ENCODE data around the gene PINLYP. TPM values are rescaled to one million over a fixed set of nuclear protein-coding genes. Genes with fewer than 3 reads are reported as not detected.

Gene PINLYP
- total and polyA plus RNA-seq, 2 of the 13 experiments (the other 11 are each of a cell fraction or from before 2014, with no cell fraction given), result 0.21 to 0.24 TPM

GRCh38 chr19:43533546-43534304, 41.9 kb upstream of the PINLYP start (continued):
- TF ChIP-seq, protein P1, sequence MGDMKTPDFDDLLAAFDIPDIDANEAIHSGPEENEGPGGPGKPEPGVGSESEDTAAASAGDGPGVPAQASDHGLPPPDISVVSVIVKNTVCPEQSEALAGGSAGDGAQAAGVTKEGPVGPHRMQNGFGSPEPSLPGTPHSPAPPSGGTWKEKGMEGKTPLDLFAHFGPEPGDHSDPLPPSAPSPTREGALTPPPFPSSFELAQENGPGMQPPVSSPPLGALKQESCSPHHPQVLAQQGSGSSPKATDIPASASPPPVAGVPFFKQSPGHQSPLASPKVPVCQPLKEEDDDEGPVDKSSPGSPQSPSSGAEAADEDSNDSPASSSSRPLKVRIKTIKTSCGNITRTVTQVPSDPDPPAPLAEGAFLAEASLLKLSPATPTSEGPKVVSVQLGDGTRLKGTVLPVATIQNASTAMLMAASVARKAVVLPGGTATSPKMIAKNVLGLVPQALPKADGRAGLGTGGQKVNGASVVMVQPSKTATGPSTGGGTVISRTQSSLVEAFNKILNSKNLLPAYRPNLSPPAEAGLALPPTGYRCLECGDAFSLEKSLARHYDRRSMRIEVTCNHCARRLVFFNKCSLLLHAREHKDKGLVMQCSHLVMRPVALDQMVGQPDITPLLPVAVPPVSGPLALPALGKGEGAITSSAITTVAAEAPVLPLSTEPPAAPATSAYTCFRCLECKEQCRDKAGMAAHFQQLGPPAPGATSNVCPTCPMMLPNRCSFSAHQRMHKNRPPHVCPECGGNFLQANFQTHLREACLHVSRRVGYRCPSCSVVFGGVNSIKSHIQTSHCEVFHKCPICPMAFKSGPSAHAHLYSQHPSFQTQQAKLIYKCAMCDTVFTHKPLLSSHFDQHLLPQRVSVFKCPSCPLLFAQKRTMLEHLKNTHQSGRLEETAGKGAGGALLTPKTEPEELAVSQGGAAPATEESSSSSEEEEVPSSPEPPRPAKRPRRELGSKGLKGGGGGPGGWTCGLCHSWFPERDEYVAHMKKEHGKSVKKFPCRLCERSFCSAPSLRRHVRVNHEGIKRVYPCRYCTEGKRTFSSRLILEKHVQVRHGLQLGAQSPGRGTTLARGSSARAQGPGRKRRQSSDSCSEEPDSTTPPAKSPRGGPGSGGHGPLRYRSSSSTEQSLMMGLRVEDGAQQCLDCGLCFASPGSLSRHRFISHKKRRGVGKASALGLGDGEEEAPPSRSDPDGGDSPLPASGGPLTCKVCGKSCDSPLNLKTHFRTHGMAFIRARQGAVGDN (CRISPR knock-in tag; IDR thresholded peaks at IDR 0.05), result no peak

- Histone ChIP-seq H3K36me3 (replicated peaks in 1 of 2; ENCODE audit: control insufficient read depth in 1 of 2, insufficient read depth in 2 of 2, low read length in 2 of 2) (peaks cover 1 to 11% of the 10 kb centered on the region in 2 experiments; a peak in 3 of 5 replicates), H2AFZ (ENCODE audit: low read length) (no peak overlapping the region), H3K9ac (ENCODE audit: insufficient read depth, low read depth, low read length) (no peak overlapping the region), H3K9me3 (ENCODE audit: low read length) (peaks cover 7% of the 10 kb centered on the region; the same call in 1 of the 2 replicates), H3K4me2 (ENCODE audit: low read depth, low read length) (no peak overlapping the region), H3K27me3 (ENCODE audit: control insufficient read depth in 1 of 2, insufficient read depth in 2 of 2, low read length in 2 of 2) (no peaks in the 10 kb centered on the region), H3K79me2 (ENCODE audit: insufficient read depth, low read length) (no peaks in the 10 kb centered on the region), H3K4me3 (replicated peaks in 1 of 3; ENCODE audit: insufficient read depth in 1 of 3, low read depth in 2 of 3, low read length in 3 of 3) (no peak overlapping the region), H3K27ac (ENCODE audit: extremely low read length, insufficient read depth, low read length) (no peak overlapping the region), H4K20me1 (ENCODE audit: insufficient read depth, low read length) (no peaks in the 10 kb centered on the region), H3K4me1 (ENCODE audit: insufficient read depth, low read length) (peaks cover 6% of the 10 kb centered on the region; the same call in 1 of the 2 replicates)
- 95% methylated on average over 17 of the region's 17 CpGs for WGBS (ENCODE audit: low lambda C conversion rate)
- ATAC-seq (no peak), DNase-seq (ENCODE audit: low spot score) (no peak), FAIRE-seq (no peak)
- no TSS peak for BruUV-seq (replicated peaks)
- in situ Hi-C loops (cut with HindIII; ENCODE audit: extremely low pct_ligation_motif_present, low pct_unique_long_range_greater_than_20kb) (no loop called here), intact Hi-C loops (cut with micrococcal nuclease; ENCODE audit: unreplicated experiment) (no loop called here)
- CTCF ChIA-PET (ENCODE audit: low intra/inter-chr PET ratio, low total read pairs), result no interaction called here
- POLR2A ChIA-PET, result no interaction called here
- no peak for TF ChIP-seq CREM (IDR thresholded peaks at IDR 0.05)
- TF ChIP-seq CREM (CRISPR knock-in tag; IDR thresholded peaks at IDR 0.05), result no peak
- TF ChIP-seq TARDBP (CRISPR knock-in tag; IDR thresholded peaks at IDR 0.05), result no peak
- TF ChIP-seq CSRNP1 (CRISPR knock-in tag; IDR thresholded peaks at IDR 0.05), result no peak
- TF ChIP-seq RORA (CRISPR knock-in tag; IDR thresholded peaks at IDR 0.05), result no peak
- TF ChIP-seq, protein P2, sequence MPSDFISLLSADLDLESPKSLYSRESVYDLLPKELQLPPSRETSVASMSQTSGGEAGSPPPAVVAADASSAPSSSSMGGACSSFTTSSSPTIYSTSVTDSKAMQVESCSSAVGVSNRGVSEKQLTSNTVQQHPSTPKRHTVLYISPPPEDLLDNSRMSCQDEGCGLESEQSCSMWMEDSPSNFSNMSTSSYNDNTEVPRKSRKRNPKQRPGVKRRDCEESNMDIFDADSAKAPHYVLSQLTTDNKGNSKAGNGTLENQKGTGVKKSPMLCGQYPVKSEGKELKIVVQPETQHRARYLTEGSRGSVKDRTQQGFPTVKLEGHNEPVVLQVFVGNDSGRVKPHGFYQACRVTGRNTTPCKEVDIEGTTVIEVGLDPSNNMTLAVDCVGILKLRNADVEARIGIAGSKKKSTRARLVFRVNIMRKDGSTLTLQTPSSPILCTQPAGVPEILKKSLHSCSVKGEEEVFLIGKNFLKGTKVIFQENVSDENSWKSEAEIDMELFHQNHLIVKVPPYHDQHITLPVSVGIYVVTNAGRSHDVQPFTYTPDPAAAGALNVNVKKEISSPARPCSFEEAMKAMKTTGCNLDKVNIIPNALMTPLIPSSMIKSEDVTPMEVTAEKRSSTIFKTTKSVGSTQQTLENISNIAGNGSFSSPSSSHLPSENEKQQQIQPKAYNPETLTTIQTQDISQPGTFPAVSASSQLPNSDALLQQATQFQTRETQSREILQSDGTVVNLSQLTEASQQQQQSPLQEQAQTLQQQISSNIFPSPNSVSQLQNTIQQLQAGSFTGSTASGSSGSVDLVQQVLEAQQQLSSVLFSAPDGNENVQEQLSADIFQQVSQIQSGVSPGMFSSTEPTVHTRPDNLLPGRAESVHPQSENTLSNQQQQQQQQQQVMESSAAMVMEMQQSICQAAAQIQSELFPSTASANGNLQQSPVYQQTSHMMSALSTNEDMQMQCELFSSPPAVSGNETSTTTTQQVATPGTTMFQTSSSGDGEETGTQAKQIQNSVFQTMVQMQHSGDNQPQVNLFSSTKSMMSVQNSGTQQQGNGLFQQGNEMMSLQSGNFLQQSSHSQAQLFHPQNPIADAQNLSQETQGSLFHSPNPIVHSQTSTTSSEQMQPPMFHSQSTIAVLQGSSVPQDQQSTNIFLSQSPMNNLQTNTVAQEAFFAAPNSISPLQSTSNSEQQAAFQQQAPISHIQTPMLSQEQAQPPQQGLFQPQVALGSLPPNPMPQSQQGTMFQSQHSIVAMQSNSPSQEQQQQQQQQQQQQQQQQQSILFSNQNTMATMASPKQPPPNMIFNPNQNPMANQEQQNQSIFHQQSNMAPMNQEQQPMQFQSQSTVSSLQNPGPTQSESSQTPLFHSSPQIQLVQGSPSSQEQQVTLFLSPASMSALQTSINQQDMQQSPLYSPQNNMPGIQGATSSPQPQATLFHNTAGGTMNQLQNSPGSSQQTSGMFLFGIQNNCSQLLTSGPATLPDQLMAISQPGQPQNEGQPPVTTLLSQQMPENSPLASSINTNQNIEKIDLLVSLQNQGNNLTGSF (CRISPR knock-in tag; IDR thresholded peaks at IDR 0.05), result no peak
- no peak for TF ChIP-seq PAX8 (CRISPR knock-in tag; IDR thresholded peaks at IDR 0.05; ENCODE audit: borderline replicate concordance)
- no peak for TF ChIP-seq GTF2F1 (IDR thresholded peaks at IDR 0.05; ENCODE audit: low read length)
These were observed 41.2 kb upstream of the PINLYP start for GRCh38 chr19:43534305-43534815.

Data from HepG2 (cell line).